Measurements from ENCODE around the gene FAM204A.

FAM204A gene

GRCh38 chr10:118341791-118342637 is at the start of gene FAM204A:
TSS of gene FAM204A (minus strand) at chr10:118342324. CDS start at chr10:118336415, 5,909 bp downstream.
- peak; percentile 92 to 96 for DNase-seq

- no peak for DNase-seq
These were observed 41.6 kb upstream of the FAM204A start for GRCh38 chr10:118383699-118384098.

- DNase-seq, result no peak
These were observed 41.1 kb upstream of the FAM204A start for GRCh38 chr10:118383063-118383689.

- no peak for DNase-seq
These were observed 32.3 kb upstream of the FAM204A start for GRCh38 chr10:118374404-118374803.

- DNase-seq, result no peak
These were observed 31.7 kb upstream of the FAM204A start for GRCh38 chr10:118373786-118374185.

- DNase-seq, result no peak
These were observed 28.4 kb upstream of the FAM204A start for GRCh38 chr10:118370499-118370898.

- no peak for DNase-seq
These were observed 27.6 kb upstream of the FAM204A start for GRCh38 chr10:118369641-118370205.

- DNase-seq, result no peak
These were observed 23.6 kb upstream of the FAM204A start for GRCh38 chr10:118365702-118366101.

GRCh38 chr10:118362103-118362502 is 20.0 kb upstream of the FAM204A start:
- DNase-seq, result no peak

- DNase-seq, result no peak
These were observed 16.2 kb upstream of the FAM204A start for GRCh38 chr10:118358327-118358726.

- DNase-seq, result no peak
These were observed 15.7 kb upstream of the FAM204A start for GRCh38 chr10:118357841-118358240.

GRCh38 chr10:118356628-118357027 is 14.5 kb upstream of the FAM204A start:
- DNase-seq, result no peak

- DNase-seq, result no peak
These were observed 13.1 kb upstream of the FAM204A start for GRCh38 chr10:118355234-118355633.

- no peak for DNase-seq
These were observed 7.1 kb upstream of the FAM204A start for GRCh38 chr10:118349235-118349634.

GRCh38 chr10:118343549-118343948 is 1.4 kb upstream of the FAM204A start:
- DNase-seq, result no peak

- no peak for DNase-seq
These were observed 991 bp upstream of the FAM204A start for GRCh38 chr10:118343115-118343514.

GRCh38 chr10:118342638-118343020 is 505 bp upstream of the FAM204A start:
- no peak for DNase-seq

- no peak for DNase-seq
These were observed 1.6 kb downstream of the FAM204A start for GRCh38 chr10:118340486-118340885.

GRCh38 chr10:118339111-118339510 is 3.0 kb downstream of the FAM204A start:
- no peak for DNase-seq

- DNase-seq, result no peak
These were observed 4.8 kb downstream of the FAM204A start for GRCh38 chr10:118337356-118337755.

- DNase-seq, result no peak
These were observed 8.3 kb downstream of the FAM204A start for GRCh38 chr10:118333871-118334270.

- no peak for DNase-seq
These were observed 9.0 kb downstream of the FAM204A start for GRCh38 chr10:118332948-118333710.

- DNase-seq, result no peak
These were observed 9.9 kb downstream of the FAM204A start for GRCh38 chr10:118332236-118332635.

Data from activated CD4-positive, alpha-beta T cell treated with anti-CD3 and anti-CD28 coated beads for 4 hours (primary cell).